ENCODE data around the gene HMOX2. TPM values are rescaled to one million over a fixed set of nuclear protein-coding genes. Genes with fewer than 3 reads are reported as not detected.
A peak's percentile ranks its signal among the peaks of the same experiment; 100 is the strongest.

The HMOX2 gene
- total and polyA plus RNA-seq, 2 of the 13 experiments (the other 11 are each of a cell fraction or from before 2014, with no cell fraction given): 60.3 to 70.4 TPM

DNA sequence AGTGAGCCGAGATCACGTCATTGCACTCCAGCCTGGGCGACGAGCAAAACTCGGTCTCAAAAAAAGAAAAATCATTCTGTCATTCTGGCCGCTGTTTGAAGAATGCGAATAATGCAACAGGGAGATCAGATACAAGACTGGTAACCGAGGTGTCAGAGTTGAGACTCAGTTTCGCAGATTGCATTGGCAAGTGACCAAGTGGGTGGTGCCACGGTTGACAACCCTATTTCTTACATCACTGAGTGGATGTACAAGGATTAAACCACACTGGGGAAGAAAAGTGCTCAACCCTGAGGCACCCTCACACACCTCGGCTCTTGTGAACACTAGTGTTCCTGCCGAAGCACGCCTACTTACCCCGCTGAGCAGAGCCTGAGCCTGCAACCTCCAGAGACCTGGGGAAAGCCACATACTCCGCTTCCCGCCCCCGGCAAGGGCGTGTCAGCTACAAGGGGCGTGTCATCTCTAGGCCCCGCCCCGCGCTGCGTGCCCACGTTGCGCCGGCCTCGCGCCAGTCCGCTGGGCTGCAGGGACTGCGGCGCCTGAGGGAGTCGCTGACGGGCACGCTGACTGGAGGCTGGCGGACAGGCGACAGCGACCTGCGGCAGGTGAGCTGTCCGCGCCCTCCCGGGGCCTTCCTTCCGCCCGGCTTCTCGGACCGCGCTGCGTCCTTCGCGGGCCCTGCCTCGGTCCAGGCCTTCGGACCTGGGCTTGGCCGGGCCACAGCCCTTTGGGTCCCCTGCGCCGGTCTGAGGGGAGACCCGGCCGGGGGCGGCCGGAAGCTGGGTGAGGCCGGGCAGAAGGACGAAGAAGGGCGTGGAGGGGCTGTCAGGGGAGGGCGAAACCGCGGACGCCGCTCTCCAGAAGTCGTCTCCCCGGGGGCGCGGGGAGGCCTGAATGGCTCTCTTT is at the start of gene HMOX2 (continued):
- TF ChIP-seq, protein P1, sequence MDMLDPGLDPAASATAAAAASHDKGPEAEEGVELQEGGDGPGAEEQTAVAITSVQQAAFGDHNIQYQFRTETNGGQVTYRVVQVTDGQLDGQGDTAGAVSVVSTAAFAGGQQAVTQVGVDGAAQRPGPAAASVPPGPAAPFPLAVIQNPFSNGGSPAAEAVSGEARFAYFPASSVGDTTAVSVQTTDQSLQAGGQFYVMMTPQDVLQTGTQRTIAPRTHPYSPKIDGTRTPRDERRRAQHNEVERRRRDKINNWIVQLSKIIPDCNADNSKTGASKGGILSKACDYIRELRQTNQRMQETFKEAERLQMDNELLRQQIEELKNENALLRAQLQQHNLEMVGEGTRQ (IDR thresholded peaks at IDR 0.05; ENCODE audit: low read depth, low read length): no peak
- TF ChIP-seq, protein P1 (CRISPR knock-in tag; IDR thresholded peaks at IDR 0.05; ENCODE audit: borderline replicate concordance): peak; percentile 15; the same call in 1 of the 2 replicates
- TF ChIP-seq ZNF883 (CRISPR knock-in tag; IDR thresholded peaks at IDR 0.05; ENCODE audit: not compliant biosample characterization) (peak; percentile 94), GMEB1 (CRISPR knock-in tag; IDR thresholded peaks at IDR 0.05; ENCODE audit: borderline replicate concordance) (peak; percentile 99), ZNF766 (CRISPR knock-in tag; IDR thresholded peaks at IDR 0.05; ENCODE audit: borderline replicate concordance) (peak; percentile 53; the same call in 1 of the 2 replicates), ZNF605 (CRISPR knock-in tag; IDR thresholded peaks at IDR 0.05) (0 out of 2 replicates have a peak, but pooled peaks have one; percentile 8), ELF3 (CRISPR knock-in tag; IDR thresholded peaks at IDR 0.05) (peak; percentile 71; the same call in 1 of the 2 replicates), RXRB (CRISPR knock-in tag; IDR thresholded peaks at IDR 0.05; ENCODE audit: borderline replicate concordance) (peak; percentile 64; the same call in 1 of the 2 replicates), MEIS1 (CRISPR knock-in tag; IDR thresholded peaks at IDR 0.05; ENCODE audit: borderline replicate concordance) (peak; percentile 93; the same call in 1 of the 2 replicates), ZNF589 (CRISPR knock-in tag; conservative IDR thresholded peaks at IDR 0.05) (0 out of 2 replicates have a peak, but pooled peaks have one; percentile 70), ZNF160 (CRISPR knock-in tag; IDR thresholded peaks at IDR 0.05) (peak; percentile 77), FOXA3 (CRISPR knock-in tag; IDR thresholded peaks at IDR 0.05) (peak; percentile 72), HDAC6 (IDR thresholded peaks at IDR 0.05; ENCODE audit: low read depth, low read length) (no peak), TOE1 (CRISPR knock-in tag; IDR thresholded peaks at IDR 0.05) (no peak), NFE2 (CRISPR knock-in tag; IDR thresholded peaks at IDR 0.05) (no peak), HNF1A (IDR thresholded peaks at IDR 0.05; ENCODE audit: low read depth) (no peak; the same call in 1 of the 2 replicates), HNF1A (CRISPR knock-in tag; IDR thresholded peaks at IDR 0.05; ENCODE audit: borderline replicate concordance) (peak; percentile 74), JARID2 (CRISPR knock-in tag; IDR thresholded peaks at IDR 0.05; ENCODE audit: insufficient replicate concordance) (no peak), ZSCAN29 (CRISPR knock-in tag; conservative IDR thresholded peaks at IDR 0.05) (0 out of 2 replicates have a peak, but pooled peaks have one; percentile 26), ZSCAN21 (CRISPR knock-in tag; IDR thresholded peaks at IDR 0.05; ENCODE audit: borderline replicate concordance) (peak; percentile 75; the same call in 1 of the 2 replicates)
